ENCODE results near the gene MROH7. TPM values are rescaled to one million over a fixed set of nuclear protein-coding genes. Genes with fewer than 3 reads are reported as not detected.

Gene MROH7
- polyA plus RNA-seq (ENCODE audit: insufficient read length), result 5.9 TPM

- no peak for DNase-seq
These were observed at the start of gene MROH7 for GRCh38 chr1:54640863-54641836. TSS of gene MROH7 (plus strand) at chr1:54641786. CDS start at chr1:54652927, 11,141 bp downstream.

DNA sequence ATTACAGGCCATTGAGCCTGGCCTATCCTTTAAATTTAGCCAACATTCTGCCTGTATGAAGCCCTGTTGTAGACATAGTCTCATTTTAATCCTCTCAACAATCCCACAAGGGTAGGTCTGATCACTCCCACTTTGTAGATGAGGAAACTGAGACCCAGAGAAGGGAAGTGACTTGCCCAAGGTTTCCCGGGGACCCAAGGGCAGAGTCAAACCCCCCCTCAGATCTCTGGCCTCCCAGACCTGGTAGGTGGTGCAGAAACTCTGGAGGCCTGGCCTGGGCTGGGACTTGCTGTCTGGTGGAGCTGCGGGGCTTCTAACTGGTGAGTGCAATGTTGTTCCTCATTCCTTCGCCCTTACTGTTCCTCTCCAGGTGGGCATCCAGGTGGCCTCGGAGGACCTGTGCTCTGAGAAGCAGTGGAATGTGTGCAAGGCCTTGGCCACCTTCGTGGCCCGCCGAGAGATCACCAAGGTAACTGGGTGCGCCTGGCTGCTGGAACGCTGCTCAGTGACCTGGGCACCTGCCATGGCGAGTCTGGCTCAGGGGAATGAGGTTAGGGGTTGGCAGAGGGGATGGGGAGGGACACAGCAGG is 47.9 kb upstream of the MROH7 start:
- DNase-seq, result no peak

GRCh38 chr1:54594463-54594862 is 47.1 kb upstream of the MROH7 start:
- DNase-seq, result no peak

DNA sequence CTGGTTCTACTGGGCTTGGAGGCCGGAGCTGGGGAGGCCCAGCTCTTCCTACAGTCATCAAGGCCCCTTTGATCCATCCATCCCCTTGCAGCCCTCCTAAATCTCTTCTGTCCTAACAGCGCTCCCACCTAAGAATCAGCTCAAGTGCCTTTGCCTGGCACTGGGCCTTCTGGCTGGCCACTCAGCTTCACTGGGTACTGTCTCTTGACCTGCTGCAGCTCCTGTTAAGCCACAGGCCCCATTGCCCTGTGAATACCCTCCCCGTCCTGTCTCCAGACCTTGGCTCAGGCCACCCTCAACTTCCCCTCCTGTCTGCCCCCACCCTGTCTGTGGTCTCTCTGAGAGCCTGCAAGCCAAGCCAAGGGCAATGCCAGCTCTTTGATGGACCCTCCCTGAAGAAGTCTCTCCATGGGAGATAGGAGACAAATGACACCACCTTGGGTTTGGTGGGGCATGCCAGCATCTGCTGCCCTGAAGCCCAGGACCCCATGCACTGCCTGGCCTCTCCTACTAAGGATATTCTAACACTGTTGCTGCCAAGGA is 45.6 kb upstream of the MROH7 start:
- no peak for DNase-seq

- no peak for DNase-seq
These were observed 44.8 kb upstream of the MROH7 start for GRCh38 chr1:54596756-54597155.

DNA sequence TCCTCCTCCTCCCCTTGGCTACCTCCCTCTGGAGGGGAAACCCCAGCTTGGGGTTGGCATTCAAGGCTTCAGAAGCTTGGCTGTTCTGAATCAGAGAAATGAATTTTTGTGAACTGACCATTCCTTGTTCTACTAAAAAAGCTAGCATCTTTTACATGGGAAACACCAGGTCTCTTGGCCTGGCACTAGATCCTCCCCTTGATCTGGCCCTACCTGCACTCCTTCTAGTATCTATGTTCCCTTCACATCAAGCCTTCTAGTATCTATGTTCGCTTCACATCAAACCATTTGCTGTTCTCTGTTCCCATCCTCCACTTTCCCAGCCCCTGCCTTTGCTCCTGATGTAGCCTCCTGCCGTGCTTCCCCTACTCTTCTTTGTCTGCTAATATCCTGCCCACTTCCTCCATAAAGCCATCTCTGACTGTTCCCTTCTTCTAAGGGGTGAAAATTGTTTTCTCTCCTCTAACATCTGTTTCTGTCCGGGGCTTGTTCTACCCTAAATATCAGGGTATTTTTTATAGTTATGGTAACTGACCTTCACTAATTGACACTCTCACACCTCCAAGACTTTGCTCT is 44.0 kb upstream of the MROH7 start:
- no peak for DNase-seq

DNA sequence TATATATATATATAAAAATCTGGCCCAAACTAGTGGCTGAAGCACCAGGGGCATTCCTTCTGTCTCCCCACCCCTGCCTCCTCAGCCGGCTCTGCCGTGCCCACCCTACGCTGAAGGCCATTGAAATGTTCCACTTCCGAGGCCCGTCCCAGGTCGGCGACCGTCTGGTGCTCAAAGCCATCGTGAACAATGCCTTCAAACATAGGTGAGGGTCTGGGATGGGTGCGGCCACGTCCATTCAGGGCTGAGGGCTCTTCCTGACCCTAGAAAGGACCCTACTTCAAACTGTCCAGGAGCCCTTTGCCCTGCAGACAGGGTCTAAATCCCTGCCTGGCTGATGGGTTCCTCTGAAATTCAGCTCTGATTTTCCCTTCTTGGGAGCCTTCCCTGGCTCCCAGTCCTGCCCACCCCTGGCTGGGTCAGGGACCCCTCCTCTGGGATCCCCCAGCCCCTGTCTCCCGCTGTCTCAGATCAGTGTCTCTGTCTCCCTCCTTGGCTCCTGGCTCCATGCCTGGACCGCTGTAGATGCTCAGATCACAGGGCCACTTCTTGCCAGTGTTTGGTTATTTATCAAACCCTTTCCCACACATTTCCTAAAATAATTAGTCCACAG is 42.3 kb upstream of the MROH7 start:
- DNase-seq, result no peak

- DNase-seq, result no peak
These were observed 40.5 kb upstream of the MROH7 start for GRCh38 chr1:54600947-54601721.

DNA sequence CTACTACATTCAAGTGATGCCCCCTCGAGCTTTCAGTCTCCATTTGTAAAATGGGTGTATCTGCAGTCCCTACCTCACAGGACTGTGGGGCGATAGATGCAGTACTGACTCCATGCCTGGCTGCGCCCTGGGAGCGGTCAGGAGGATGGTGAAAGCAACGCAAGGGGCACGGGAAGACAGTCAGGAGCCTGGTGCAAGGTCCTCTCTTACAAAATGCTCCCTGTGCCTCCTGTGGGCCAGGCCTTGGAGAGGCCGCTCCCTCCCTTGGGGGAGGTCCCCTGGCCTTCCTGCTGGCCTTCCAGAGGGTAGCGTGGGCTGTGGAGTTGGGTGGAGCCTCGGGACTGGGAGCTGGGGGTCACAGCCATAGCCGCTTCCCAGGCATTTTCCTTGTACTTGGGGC is 39.9 kb upstream of the MROH7 start:
- DNase-seq, result no peak

- DNase-seq, result no peak
These were observed 39.0 kb upstream of the MROH7 start for GRCh38 chr1:54602554-54602953.

DNA sequence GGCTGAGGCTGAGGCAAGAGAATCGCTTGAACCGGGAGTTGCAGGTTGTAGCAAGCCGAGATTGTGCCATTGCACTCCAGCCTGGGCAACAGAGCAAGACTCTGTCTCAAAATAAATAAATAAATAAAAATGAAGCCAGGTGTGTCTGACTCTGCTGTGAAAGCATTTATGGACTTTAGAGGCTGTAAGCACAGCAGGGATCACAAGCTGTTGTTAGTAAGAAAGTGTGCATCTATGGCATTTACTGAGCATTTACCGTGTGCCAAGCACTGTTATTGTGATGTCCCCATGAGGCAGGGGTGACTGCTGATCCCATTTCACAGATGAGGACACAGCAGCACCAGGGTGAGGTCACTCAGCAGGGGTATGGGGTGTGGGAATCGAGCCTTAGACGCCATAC is 38.3 kb upstream of the MROH7 start:
- DNase-seq, result no peak

DNA sequence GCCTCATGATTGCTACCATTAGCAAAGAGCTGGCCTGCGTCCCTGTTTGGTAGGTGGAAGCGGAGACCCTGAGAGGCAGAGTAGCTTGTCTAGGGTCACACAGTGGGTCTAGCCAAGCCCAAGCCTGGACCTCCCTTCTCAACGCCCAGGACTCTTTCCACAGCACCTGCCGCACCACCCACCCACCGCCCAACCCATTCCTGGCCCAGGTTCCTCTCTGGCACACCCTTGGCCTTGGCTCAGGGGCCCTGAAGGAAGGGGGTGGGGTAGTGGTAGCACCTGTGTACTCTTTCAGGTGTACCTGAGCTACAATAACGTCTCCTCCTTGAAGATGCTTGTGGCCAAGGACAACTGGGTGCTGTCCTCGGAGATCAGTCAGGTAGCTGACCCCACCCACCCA is 37.5 kb upstream of the MROH7 start:
- no peak for DNase-seq

GRCh38 chr1:54604572-54605370 is 36.8 kb upstream of the MROH7 start:
- no peak for DNase-seq

- DNase-seq, result no peak
These were observed 35.2 kb upstream of the MROH7 start for GRCh38 chr1:54606096-54606989.

GRCh38 chr1:54606990-54607325 is 34.6 kb upstream of the MROH7 start:
- DNase-seq, result no peak

GRCh38 chr1:54607821-54608565 is 33.6 kb upstream of the MROH7 start:
- no peak for DNase-seq

GRCh38 chr1:54608566-54609230 is 32.9 kb upstream of the MROH7 start:
- no peak for DNase-seq

- DNase-seq, result peak; percentile 26
These were observed 32.2 kb upstream of the MROH7 start for GRCh38 chr1:54609301-54609921.

All from hindlimb muscle (tissue), 1 donor.